Thyroid gland (tissue), 4 donors: ENCODE measurements around the gene RAB3B.
"Not testable (repeated sequence)": the region's sequence is repeated elsewhere in the genome, so short reads cannot be mapped to it uniquely, and the experiment has no call there.

Experiments used
- CTCF ChIP-seq, 6 experiments: fragments of 200-600 bp in 3 of 6; fragments of 450-650 bp in 3 of 6; sonication (generic) in 3 of 6; IDR thresholded peaks; one replicate each; pipeline ENCODE4 v1.5.1; 2016 to 2019; ENCODE audit warnings: antibody characterized with exemption in 6 of 6, mild to moderate bottlenecking in 2 of 6, inconsistent platforms in 1 of 6, moderate library complexity in 1 of 6
- POLR2A ChIP-seq, 2 donors: fragments of 450-650 bp; IDR thresholded peaks; one replicate each; pipeline ENCODE4 v1.6.1; 2017; ENCODE audit warnings: antibody characterized with exemption in 2 of 2, mild to moderate bottlenecking in 2 of 2, moderate library complexity in 1 of 2

- TF ChIP-seq POLR2A, CTCF (IDR thresholded peaks at IDR 0.05): not testable (repeated sequence)
Measured at GRCh38 chr1:52005548-52005947, 15.0 kb upstream of the RAB3B start.
